Liver (tissue), 3 donors: Measurements from ENCODE around the gene GPR39.

Source experiments
- CTCF ChIP-seq: fragments of 150-350 bp; IDR thresholded peaks from 2 replicates; pipeline ENCODE4 v1.5.1; 2017; ENCODE audit warnings: improper control_type of control experiment, low read depth, low read length; ENCODE audit not compliant: missing input control
- FOXA1 ChIP-seq: IDR thresholded peaks from 2 replicates; pipeline ENCODE4 v1.6.1; 2016; ENCODE audit warnings: antibody characterized with exemption
- JUND ChIP-seq, 2 donors: IDR thresholded peaks; 2 replicates each; pipeline ENCODE4 v1.6.1; 2016; ENCODE audit warnings: antibody characterized with exemption in 2 of 2
- MAX ChIP-seq: IDR thresholded peaks from 2 replicates; pipeline ENCODE4 v1.6.1; 2016; ENCODE audit warnings: antibody characterized with exemption
- SP1 ChIP-seq: IDR thresholded peaks from 2 replicates; pipeline ENCODE4 v1.6.1; 2018; ENCODE audit warnings: antibody characterized with exemption, mild to moderate bottlenecking
- donor health status: healthy.
- donor health status: healthy.

GRCh38 chr2:132593171-132593570 is 176.6 kb downstream of the GPR39 start:
- no peak for TF ChIP-seq JUND (IDR thresholded peaks at IDR 0.05)
- no peak for TF ChIP-seq CTCF
- TF ChIP-seq SP1, result no peak
- no peak for TF ChIP-seq MAX
- no peak for TF ChIP-seq FOXA1
